Activated T-cell treated with anti-CD3 and anti-CD28 coated beads, Interleukin-2, amount 50 U/mL, for 1 hour (primary cell): ENCODE results near the gene MRPL57.
"Not testable (repeated sequence)": the region's sequence is repeated elsewhere in the genome, so short reads cannot be mapped to it uniquely, and the experiment has no call there.

Experiments
- DNase-seq: peaks from one replicate; pipeline ENCODE4 v3.0.0-alpha.2; 2020

Gene MRPL57

GRCh38 chr13:21197606-21198225 is 21.3 kb downstream of the MRPL57 start:
- not testable (repeated sequence) for DNase-seq

- not testable (repeated sequence) for DNase-seq
Measured at GRCh38 chr13:21198391-21198790, 21.9 kb downstream of the MRPL57 start.

DNA sequence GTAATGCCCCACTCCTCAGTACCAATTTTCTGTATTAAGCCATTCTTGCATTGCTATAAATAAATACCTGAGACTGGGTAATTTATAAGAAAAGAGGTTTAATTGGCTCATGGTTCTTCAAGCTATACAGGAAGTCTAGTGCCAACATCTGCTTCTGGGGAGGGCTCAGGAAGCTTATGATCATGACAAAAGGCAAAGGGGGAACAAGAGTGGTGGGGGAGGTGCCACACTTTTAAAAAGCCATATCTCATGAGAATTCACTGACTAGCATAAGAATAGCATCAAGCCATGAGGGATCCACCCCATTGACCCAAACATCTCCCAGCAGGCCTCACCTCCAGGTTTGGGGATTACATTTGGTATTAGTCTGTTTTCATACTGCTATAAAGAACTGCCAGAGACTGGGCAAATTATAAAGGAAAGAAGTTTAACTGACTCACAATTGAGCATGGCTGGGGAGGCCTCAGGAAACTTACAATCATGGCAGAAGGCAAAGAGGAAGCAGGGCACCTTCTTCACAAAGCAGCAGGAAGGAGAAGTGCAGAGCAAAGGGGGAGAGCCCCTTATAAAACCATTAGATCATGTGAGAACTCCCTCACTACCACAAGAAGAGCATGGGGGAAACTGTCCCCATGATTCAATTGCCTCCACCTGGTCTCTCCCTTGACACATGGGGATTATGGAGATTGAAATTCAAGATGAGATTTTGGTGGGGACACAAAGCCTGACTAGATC is 25.2 kb downstream of the MRPL57 start:
- DNase-seq: not testable (repeated sequence)

- no peak for DNase-seq
Measured at GRCh38 chr13:21202767-21203531, 26.5 kb downstream of the MRPL57 start.

- no peak for DNase-seq
Measured at GRCh38 chr13:21208652-21209154, 32.2 kb downstream of the MRPL57 start.

DNA sequence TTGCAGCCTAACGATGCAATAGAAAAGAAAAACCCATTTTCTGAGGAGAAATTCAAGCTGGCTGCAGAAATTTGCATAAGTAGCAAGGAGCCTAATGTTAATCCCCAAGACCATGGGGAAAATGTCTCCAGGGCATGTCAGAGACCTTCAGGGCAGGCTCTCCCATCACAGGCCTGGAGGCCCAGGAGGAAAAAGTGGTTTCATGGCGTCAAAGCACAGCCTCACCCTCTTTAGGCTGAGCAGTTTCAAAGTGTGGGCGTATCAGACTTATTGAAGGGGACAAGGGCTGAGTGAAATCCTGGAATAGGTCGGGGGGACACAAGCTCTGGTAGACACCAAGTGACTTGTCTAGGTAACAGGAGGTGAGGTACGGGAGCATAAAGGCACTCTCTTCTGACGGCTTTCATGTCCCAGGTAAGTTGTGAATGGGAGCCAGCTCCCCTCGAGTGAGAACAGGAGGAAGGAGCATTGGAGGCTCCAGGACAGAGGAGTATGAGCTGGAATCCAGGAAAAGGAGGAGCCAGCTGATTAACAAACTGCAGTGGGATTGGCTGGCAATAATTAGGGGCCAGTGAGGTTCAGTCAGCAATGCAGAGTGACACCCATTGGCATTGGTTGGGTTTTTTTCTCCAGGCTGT is 35.8 kb downstream of the MRPL57 start:
- DNase-seq: no peak

DNA sequence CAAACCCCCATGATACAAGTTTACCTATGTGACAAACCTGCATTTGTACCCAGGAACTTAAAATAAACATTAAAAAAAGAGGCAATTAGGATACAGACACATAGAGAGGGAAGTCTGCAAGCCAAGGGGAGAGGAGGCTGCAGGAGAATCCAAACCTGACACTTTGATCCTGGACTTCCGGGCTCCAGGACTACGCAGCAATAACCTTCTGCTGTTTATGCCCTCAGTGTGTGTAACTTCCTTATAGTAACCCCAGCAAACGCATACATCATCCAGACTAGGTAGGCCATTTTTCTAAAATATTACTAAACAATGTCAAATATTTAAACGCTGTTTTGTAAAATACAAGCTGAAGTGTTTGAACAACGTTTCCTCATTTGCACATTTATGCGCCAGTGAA is 39.0 kb downstream of the MRPL57 start:
- DNase-seq: not testable (repeated sequence)

- no peak for DNase-seq
Measured at GRCh38 chr13:21216332-21216731, 39.9 kb downstream of the MRPL57 start.

- no peak for DNase-seq
Measured at GRCh38 chr13:21218351-21219035, 42.0 kb downstream of the MRPL57 start.

DNA sequence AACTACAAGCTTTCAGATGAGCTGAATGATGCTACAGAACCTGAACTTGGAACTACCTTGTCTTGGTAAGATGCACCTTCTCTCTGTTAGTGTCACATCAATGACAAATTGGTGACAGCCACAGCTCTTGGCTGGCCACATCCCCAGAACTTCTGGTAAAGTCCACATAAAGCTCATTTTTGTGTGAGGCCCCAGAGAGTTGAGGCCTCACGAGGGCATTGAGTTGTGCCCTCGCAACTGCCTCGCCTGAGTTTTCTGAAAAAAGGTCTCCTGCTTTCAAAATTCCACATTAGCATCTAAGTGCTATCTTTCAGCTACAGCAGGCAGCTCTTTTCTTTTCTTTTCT is 42.6 kb downstream of the MRPL57 start:
- DNase-seq: no peak

DNA sequence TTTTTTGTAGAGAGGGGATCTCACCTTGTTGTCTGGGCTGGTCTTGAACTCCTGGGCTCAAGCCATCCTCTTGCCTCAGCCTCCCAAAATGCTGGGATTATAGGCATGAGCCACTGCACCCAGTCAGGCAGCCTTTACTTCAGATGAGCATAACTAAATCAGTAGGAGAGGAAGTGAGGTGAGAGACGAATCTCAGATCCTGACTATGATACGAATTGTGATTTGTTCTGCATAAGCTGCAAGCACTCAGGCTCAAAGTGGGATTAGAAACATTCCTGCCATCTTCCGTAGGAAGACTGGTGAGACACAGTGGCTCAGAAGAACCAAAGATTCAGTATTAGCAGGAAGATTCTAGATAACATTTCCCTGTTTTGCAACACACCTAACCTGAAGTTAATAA is 43.3 kb downstream of the MRPL57 start:
- DNase-seq: not testable (repeated sequence)

DNA sequence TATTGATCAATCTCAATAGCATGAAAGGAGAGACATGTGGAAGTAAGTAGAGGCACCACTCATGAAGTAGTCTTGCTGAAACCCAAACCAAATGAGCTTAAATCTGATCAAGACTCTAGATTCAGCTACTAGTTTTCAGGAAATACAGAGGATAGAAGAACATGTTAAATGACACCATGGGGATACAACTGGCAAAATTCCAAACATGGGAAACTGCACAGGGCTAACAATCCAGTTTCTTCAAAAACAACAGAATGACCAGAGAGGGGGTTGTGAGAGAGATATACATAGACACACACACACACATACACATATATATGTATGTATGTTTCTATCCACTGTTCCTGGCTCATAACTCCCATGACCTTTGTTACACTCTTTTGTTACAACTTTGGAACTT is 44.8 kb downstream of the MRPL57 start:
- no peak for DNase-seq

DNA sequence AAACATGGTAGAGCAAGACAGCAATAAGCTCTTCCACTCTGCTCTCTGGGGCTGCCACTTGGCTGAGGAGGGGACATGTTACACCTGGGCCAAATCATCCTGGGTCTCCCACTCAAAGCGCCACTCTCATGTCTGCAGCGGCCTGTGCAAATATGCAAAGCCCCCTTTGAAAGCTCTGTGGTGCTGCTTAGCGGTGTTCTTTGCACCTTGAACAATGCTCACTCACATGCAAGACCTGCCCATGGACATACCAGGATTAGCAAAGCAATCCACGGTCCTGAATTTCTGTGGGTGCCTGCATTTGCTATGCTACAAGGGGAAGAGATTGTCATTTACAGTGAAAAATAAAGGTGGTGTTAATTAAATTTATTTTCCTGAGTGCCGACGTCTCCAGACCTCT is 48.6 kb downstream of the MRPL57 start:
- no peak for DNase-seq

DNA sequence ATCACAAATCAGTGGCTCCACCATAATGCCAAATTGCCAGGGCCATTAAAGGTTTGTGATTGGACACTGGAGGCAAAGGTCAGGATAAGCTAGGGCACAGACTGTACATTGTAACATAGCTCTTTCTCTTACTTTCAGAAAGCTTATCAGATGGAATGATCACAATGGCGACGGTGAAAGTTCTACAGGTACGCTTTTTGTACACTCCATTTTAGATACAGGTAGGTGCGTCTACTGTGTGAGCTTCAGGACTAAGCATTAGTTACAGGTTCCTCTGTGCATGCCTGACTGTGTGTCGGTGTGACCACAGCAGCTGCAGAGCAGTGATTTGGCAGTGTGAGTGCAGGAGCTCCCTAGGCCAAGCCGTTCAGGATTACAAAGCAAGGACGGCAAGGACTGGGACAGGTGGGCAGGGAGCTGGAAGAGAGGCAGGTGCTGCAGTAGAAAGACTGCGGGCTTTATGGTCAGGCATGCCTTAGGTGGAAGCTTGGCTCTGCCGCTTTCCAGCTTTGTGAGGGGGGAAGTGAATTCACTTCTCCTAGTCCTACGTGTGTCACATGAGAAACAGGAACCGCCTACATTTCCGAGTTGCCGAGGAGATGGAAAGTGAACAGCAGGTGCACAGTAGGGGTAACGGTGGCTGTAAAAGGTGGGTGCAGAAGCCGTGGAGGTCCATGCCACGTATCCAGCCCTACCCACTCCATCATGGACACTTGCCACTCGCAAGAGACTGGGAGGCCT is 49.6 kb downstream of the MRPL57 start:
- no peak for DNase-seq

- DNase-seq: no peak
Measured at GRCh38 chr13:21227917-21228316, 51.5 kb downstream of the MRPL57 start.
